ENCODE data around the gene ADCY3. TPM values are rescaled to one million over a fixed set of nuclear protein-coding genes. Genes with fewer than 3 reads are reported as not detected.

ADCY3 gene
- total and polyA plus RNA-seq, 2 of the 13 experiments (the other 11 are each of a cell fraction or from before 2014, with no cell fraction given), result 0.11 to 0.61 TPM

GRCh38 chr2:24830351-24830750 lies 89.7 kb downstream of the ADCY3 start:
- no peak overlapping the region for H3K27ac ChIP-seq (ENCODE audit: extremely low read length, insufficient read depth, low read length)
- no peaks in the 10 kb centered on the region for H4K20me1 ChIP-seq (ENCODE audit: insufficient read depth, low read length)
- peak; percentile 12 for FAIRE-seq
- DNase-seq (ENCODE audit: low spot score), result no peak
- H3K9ac ChIP-seq (ENCODE audit: insufficient read depth, low read depth, low read length), result no peak overlapping the region
- in situ Hi-C loops (cut with HindIII; ENCODE audit: extremely low pct_ligation_motif_present, low pct_unique_long_range_greater_than_20kb), result no loop called here
- H3K9me3 ChIP-seq (ENCODE audit: low read length), result no peaks in the 10 kb centered on the region
- H3K36me3 ChIP-seq (replicated peaks in 1 of 2; ENCODE audit: control insufficient read depth in 1 of 2, insufficient read depth in 2 of 2, low read length in 2 of 2), result no peaks in the 10 kb centered on the region
- POLR2A ChIA-PET, result interaction anchor here (0.6 kb wide), 1 partner anchor 54 kb away, joined by 3 read pairs; no protein-coding TSS in a partner anchor
- no peak overlapping the region for H3K4me3 ChIP-seq (replicated peaks in 1 of 3; ENCODE audit: insufficient read depth in 1 of 3, low read depth in 2 of 3, low read length in 3 of 3)
- no TSS peak for BruUV-seq (replicated peaks)
- no peak for ATAC-seq
- H2AFZ ChIP-seq (ENCODE audit: low read length), result no peak overlapping the region
- H3K27me3 ChIP-seq (ENCODE audit: control insufficient read depth in 1 of 2, insufficient read depth in 2 of 2, low read length in 2 of 2), result peaks cover 14 to 40% of the 10 kb centered on the region in 2 experiments; a peak in 3 of 5 replicates
- CTCF ChIA-PET (ENCODE audit: low intra/inter-chr PET ratio, low total read pairs), result no interaction called here
- 59% methylated on average over 5 of the region's 5 CpGs for WGBS (ENCODE audit: low lambda C conversion rate)
- H3K4me2 ChIP-seq (ENCODE audit: low read depth, low read length), result no peak overlapping the region
- TF ChIP-seq YEATS2 (CRISPR knock-in tag; IDR thresholded peaks at IDR 0.05; ENCODE audit: borderline replicate concordance) (no peak), ZNF883 (CRISPR knock-in tag; IDR thresholded peaks at IDR 0.05; ENCODE audit: not compliant biosample characterization) (no peak), STAG1 (CRISPR knock-in tag; IDR thresholded peaks at IDR 0.05) (peak; percentile 56), ZNF777 (CRISPR knock-in tag; IDR thresholded peaks at IDR 0.05) (no peak), SMC3 (IDR thresholded peaks at IDR 0.05; ENCODE audit: low read length) (0 out of 2 replicates have a peak, but pooled peaks have one; percentile 23), CTCF (CRISPR knock-in tag; IDR thresholded peaks at IDR 0.05) (peak; percentile 55), TEAD3 (CRISPR knock-in tag; optimal IDR thresholded peaks at IDR 0.05; ENCODE audit: borderline replicate concordance) (peak; percentile 25)
- peaks cover 23% of the 10 kb centered on the region for H3K4me1 ChIP-seq (ENCODE audit: insufficient read depth, low read length)
- intact Hi-C loops (cut with micrococcal nuclease; ENCODE audit: unreplicated experiment), result no loop called here
- H3K79me2 ChIP-seq (ENCODE audit: insufficient read depth, low read length), result no peaks in the 10 kb centered on the region

Measured in HepG2 (cell line).